Endothelial cell of umbilical vein (primary cell): ENCODE results near the gene LRRC70. TPM values are rescaled to one million over a fixed set of nuclear protein-coding genes. Genes with fewer than 3 reads are reported as not detected.

Experiments
- BruUV-seq: library from RNA; stranded (reverse); fragments of 400-500 nt; replicated peaks from 2 replicates; lab custom pipeline; 2021; lab: Mats Ljungman, UMichigan
- CTCF ChIA-PET: fragments of 300-600, 350-600 bp; sonication (Branson Sonifier 250); formaldehyde crosslinking; loops from one replicate; lab custom pipeline; 2021; ENCODE audit warnings: antibody characterized with exemption, inconsistent platforms; lab: Charles Lee
- POLR2A ChIA-PET: fragments of 300-600, 350-600 bp; sonication (Branson Sonifier 250); formaldehyde crosslinking; loops from one replicate; lab custom pipeline; 2021; ENCODE audit warnings: antibody characterized with exemption, inconsistent platforms; lab: Charles Lee
- DNase-seq: peaks from one replicate; pipeline ENCODE4 v3.0.0-alpha.2; 2011; ENCODE audit warnings: low read depth, low spot score
- FAIRE-seq: peaks from 2 replicates; lab custom pipeline; 2011; peaks lifted over from hg19 to GRCh38; lab: Jason Lieb, UNC
- H2AFZ ChIP-seq: 2 replicates; pipeline ENCODE4 v1.6.0; 2012; ENCODE audit warnings: low read depth, low read length, control low read depth, inconsistent platforms
- H3K27ac ChIP-seq: 2 replicates; pipeline ENCODE4 v1.5.1; 2011; ENCODE audit warnings: low read depth, mild to moderate bottlenecking, control low read depth, low read length, moderate library complexity; ENCODE audit not compliant: insufficient read depth
- H3K27me3 ChIP-seq, 2 experiments: 2 replicates each; pipeline versions ENCODE4 v1.6.0 to v1.6.1; 2011; ENCODE audit warnings: low read length in 2 of 2, mixed read lengths in 1 of 2; ENCODE audit not compliant: control insufficient read depth in 2 of 2, insufficient read depth in 2 of 2
- H3K36me3 ChIP-seq, 2 experiments: 2 replicates in 1 of 2; 3 replicates in 1 of 2; pipeline ENCODE4 v1.5.1; 2011; ENCODE audit warnings: low read length in 2 of 2, mild to moderate bottlenecking in 1 of 2, moderate library complexity in 1 of 2; ENCODE audit not compliant: control insufficient read depth in 2 of 2, insufficient read depth in 2 of 2; ENCODE audit errors: extremely low read depth in 1 of 2
- H3K4me1 ChIP-seq: 3 replicates; pipeline ENCODE4 v1.5.1; 2011; ENCODE audit warnings: mild to moderate bottlenecking, low read length; ENCODE audit not compliant: control insufficient read depth, insufficient read depth; ENCODE audit errors: extremely low read depth
- H3K4me2 ChIP-seq: 2 replicates; pipeline ENCODE4 v1.6.1; 2011; ENCODE audit warnings: low read length, control low read depth, mixed read lengths; ENCODE audit not compliant: insufficient read depth
- H3K4me3 ChIP-seq, 3 experiments: fragments of 200-600 bp in 1 of 3; sonication (generic), shearing (Covaris generic) in 1 of 3; replicated peaks in 1 of 3; 2 replicates each; pipeline ENCODE4 v1.5.1; 2011 to 2016; ENCODE audit warnings: control low read depth in 3 of 3, low read length in 3 of 3, mild to moderate bottlenecking in 2 of 3, inconsistent platforms in 1 of 3, low read depth in 1 of 3, moderate library complexity in 1 of 3; ENCODE audit not compliant: insufficient read depth in 1 of 3
- H3K79me2 ChIP-seq: 2 replicates; pipeline ENCODE4 v1.6.0; 2012; ENCODE audit warnings: low read length, inconsistent platforms; ENCODE audit not compliant: control insufficient read depth, insufficient read depth
- H3K9ac ChIP-seq: replicated peaks from 2 replicates; pipeline ENCODE3; 2011; ENCODE audit warnings: low read length, control low read depth; ENCODE audit not compliant: insufficient read depth; ENCODE audit errors: extremely low read depth
- H3K9me1 ChIP-seq: replicated peaks from 3 replicates; pipeline ENCODE4 v1.6.0; 2011; ENCODE audit warnings: mild to moderate bottlenecking, low read length; ENCODE audit not compliant: control insufficient read depth, insufficient read depth; ENCODE audit errors: extremely low read depth
- H3K9me3 ChIP-seq: replicated peaks from 2 replicates; pipeline ENCODE4 v1.5.1; 2012; ENCODE audit warnings: low read length, inconsistent platforms; ENCODE audit not compliant: control insufficient read depth, insufficient read depth
- H4K20me1 ChIP-seq: replicated peaks from 2 replicates; pipeline ENCODE3; 2011; ENCODE audit warnings: mild to moderate bottlenecking, low read length; ENCODE audit not compliant: control insufficient read depth, insufficient read depth; ENCODE audit errors: extremely low read depth
- CTCF ChIP-seq, 2 donors: IDR thresholded peaks; 1 replicate in 1 of 2; 2 replicates in 1 of 2; pipeline ENCODE4 v1.5.1; 2011; ENCODE audit warnings: low read length in 2 of 2, mild to moderate bottlenecking in 2 of 2, moderate library complexity in 2 of 2, control low read depth in 1 of 2, inconsistent platforms in 1 of 2, low read depth in 1 of 2; ENCODE audit not compliant: insufficient read depth in 1 of 2; ENCODE audit errors: extremely low read depth in 1 of 2
- EZH2 ChIP-seq: IDR thresholded peaks from 2 replicates; pipeline ENCODE4 v1.6.1; 2012; ENCODE audit warnings: borderline replicate concordance, low read depth, mild to moderate bottlenecking, moderate library complexity, low read length, inconsistent platforms; ENCODE audit not compliant: severe bottlenecking
- FOS ChIP-seq: IDR thresholded peaks from 2 replicates; pipeline ENCODE4 v1.6.1; 2011; ENCODE audit warnings: mild to moderate bottlenecking, low read length, moderate library complexity, borderline replicate concordance; ENCODE audit not compliant: insufficient read depth
- GATA2 ChIP-seq: IDR thresholded peaks from 2 replicates; pipeline ENCODE4 v1.7.0; 2011; ENCODE audit warnings: low read depth, mild to moderate bottlenecking, moderate library complexity, mixed read lengths, low read length; ENCODE audit not compliant: insufficient read length, insufficient read depth
- JUN ChIP-seq: IDR thresholded peaks from 2 replicates; pipeline ENCODE4 v1.6.1; 2011; ENCODE audit warnings: borderline replicate concordance, low read depth; ENCODE audit not compliant: insufficient read length, insufficient read depth
- MYC ChIP-seq: IDR thresholded peaks from one replicate; pipeline ENCODE4 v1.6.1; 2011; ENCODE audit warnings: mild to moderate bottlenecking, low read depth, low read length
- POLR2AphosphoS5 ChIP-seq: IDR thresholded peaks from 2 replicates; pipeline ENCODE4 v1.6.1; 2012; ENCODE audit warnings: low read depth, mild to moderate bottlenecking, control low read depth, low read length, moderate library complexity; ENCODE audit not compliant: insufficient read depth
- dilution Hi-C: fragments of 300-500 bp; cut with MboI; formaldehyde crosslinking; loops from one replicate; pipeline ENCODE4 v1.15.0; 2019; ENCODE audit warnings: low sequenced_read_pairs; ENCODE audit not compliant: extremely low pct_ligation_motif_present
- intact Hi-C: fragments of 100-400 bp; cut with micrococcal nuclease; formaldehyde crosslinking; loops from one replicate; pipeline ENCODE4 v1.10.0; 2022
- polyA plus RNA-seq, 4 experiments: library from polyadenylated mRNA; depleted of rRNA in 3 of 4; stranded (reverse) in 3 of 4; unstranded in 1 of 4; fragments of >200 nt; gene quantifications; 2 replicates each; pipeline versions ENCODE4 v1.2.1 to v1.2.3, GENCODE V29; 2011 to 2012; ENCODE audit warnings: missing spikeins in 1 of 4
- total RNA-seq: library from RNA; stranded (reverse); gene quantifications from 2 replicates; pipeline ENCODE4 v1.2.3, GENCODE V29; 2021
- TF ChIP-seq, protein P1 (sequence below): IDR thresholded peaks from 2 replicates; pipeline ENCODE4 v1.6.1; 2011; ENCODE audit not compliant: insufficient read depth, insufficient read length

Gene LRRC70
- total and polyA plus RNA-seq, 2 donors (not counting 3 experiments of a cell fraction or from before 2014, with no cell fraction given), result 24.5 to 32.6 TPM

- BruUV-seq, result no TSS peak
Measured at GRCh38 chr5:62608529-62609511, 30.2 kb downstream of the LRRC70 start.

More at GRCh38 chr5:62608529-62609511, 30.2 kb downstream of the LRRC70 start:
- Histone ChIP-seq H3K9ac (no peak overlapping the region), H3K4me2 (no peak overlapping the region), H3K27ac (no peak overlapping the region), H3K4me3 (no peak overlapping the region), H3K4me1 (no peaks in the 10 kb centered on the region), H3K9me3 (no peaks in the 10 kb centered on the region), H3K27me3 (no peaks in the 10 kb centered on the region), H3K36me3 (peaks cover 3 to 8% of the 10 kb centered on the region in 2 experiments), H3K79me2 (no peaks in the 10 kb centered on the region), H3K9me1 (no peaks in the 10 kb centered on the region), H2AFZ (no peak overlapping the region), H4K20me1 (no peaks in the 10 kb centered on the region)
- FAIRE-seq (no peak), DNase-seq (no peak)
- ChIA-PET POLR2A (no interaction called here), CTCF (interaction anchor here (0.7 kb wide), 1 partner anchor 148 kb away, joined by 3 read pairs; no protein-coding TSS in a partner anchor)
- TF ChIP-seq POLR2AphosphoS5, result no peak
- TF ChIP-seq JUN, result no peak
- TF ChIP-seq EZH2, result no peak
- no peak for TF ChIP-seq GATA2
- TF ChIP-seq, protein P1, sequence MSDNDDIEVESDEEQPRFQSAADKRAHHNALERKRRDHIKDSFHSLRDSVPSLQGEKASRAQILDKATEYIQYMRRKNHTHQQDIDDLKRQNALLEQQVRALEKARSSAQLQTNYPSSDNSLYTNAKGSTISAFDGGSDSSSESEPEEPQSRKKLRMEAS, result no peak
- no peak for TF ChIP-seq CTCF (IDR thresholded peaks at IDR 0.05; ENCODE audit: extremely low read depth in 1 of 2, insufficient read depth in 1 of 2, low read depth in 1 of 2, low read length in 2 of 2)
- no peak for TF ChIP-seq MYC
- TF ChIP-seq FOS, result no peak
- dilution Hi-C loops (no loop called here), intact Hi-C loops (no loop called here)
